Measurements from ENCODE around the gene PDK2.

The PDK2 gene

GRCh38 chr17:50100921-50101345, 5.8 kb downstream of the PDK2 start:
- DNase-seq (ENCODE audit: low spot score) = peak; percentile 83

- peak; percentile 66 for DNase-seq (ENCODE audit: low spot score)
These were observed 6.4 kb downstream of the PDK2 start for GRCh38 chr17:50101346-50102163.

GRCh38 chr17:50102164-50102991, 7.2 kb downstream of the PDK2 start:
- peak; percentile 83 for DNase-seq (ENCODE audit: low spot score)

- DNase-seq (ENCODE audit: low spot score) = no peak
These were observed 8.1 kb downstream of the PDK2 start for GRCh38 chr17:50103252-50103651.

GRCh38 chr17:50103941-50104340, 8.8 kb downstream of the PDK2 start:
- no peak for DNase-seq (ENCODE audit: low spot score)

GRCh38 chr17:50105811-50106210, 10.7 kb downstream of the PDK2 start:
- DNase-seq (ENCODE audit: low spot score) = no peak

- no peak for DNase-seq (ENCODE audit: low spot score)
These were observed 11.4 kb downstream of the PDK2 start for GRCh38 chr17:50106393-50107131.

GRCh38 chr17:50107790-50108414, 12.8 kb downstream of the PDK2 start:
- DNase-seq (ENCODE audit: low spot score) = no peak

GRCh38 chr17:50108556-50108955, 13.4 kb downstream of the PDK2 start:
- DNase-seq (ENCODE audit: low spot score) = no peak

- DNase-seq (ENCODE audit: low spot score) = no peak
These were observed 14.1 kb downstream of the PDK2 start for GRCh38 chr17:50109207-50109606.

GRCh38 chr17:50109785-50110184, 14.6 kb downstream of the PDK2 start:
- no peak for DNase-seq (ENCODE audit: low spot score)

- no peak for DNase-seq (ENCODE audit: low spot score)
These were observed 15.6 kb downstream of the PDK2 start for GRCh38 chr17:50110591-50111349.

- no peak for DNase-seq (ENCODE audit: low spot score)
These were observed 16.8 kb downstream of the PDK2 start for GRCh38 chr17:50111673-50112655.

- no peak for DNase-seq (ENCODE audit: low spot score)
These were observed 17.5 kb downstream of the PDK2 start for GRCh38 chr17:50112694-50113093.

- DNase-seq (ENCODE audit: low spot score) = no peak
These were observed 18.6 kb downstream of the PDK2 start for GRCh38 chr17:50113624-50114320.

- DNase-seq (ENCODE audit: low spot score) = no peak
These were observed 19.2 kb downstream of the PDK2 start for GRCh38 chr17:50114401-50114800.

GRCh38 chr17:50114849-50115357, 19.8 kb downstream of the PDK2 start:
- DNase-seq (ENCODE audit: low spot score) = peak; percentile 63

GRCh38 chr17:50115756-50116155, 20.6 kb downstream of the PDK2 start:
- DNase-seq (ENCODE audit: low spot score) = no peak

Measured in SW480 (cell line).